PFSK-1 (cell line): ENCODE data around the gene DAGLA.

Experiments used
- FOXP2 ChIP-seq: optimal IDR thresholded peaks from 2 replicates; pipeline ENCODE3; 2011; ENCODE audit warnings: borderline replicate concordance, control low read depth, inconsistent platforms; ENCODE audit not compliant: insufficient read depth; ENCODE audit errors: extremely low read length, extremely low read depth
- POLR2AphosphoS5 ChIP-seq: IDR thresholded peaks from 2 replicates; pipeline ENCODE4 v1.6.1; 2012; ENCODE audit warnings: low read depth, mild to moderate bottlenecking, control low read depth, low read length, moderate library complexity

- TF ChIP-seq POLR2AphosphoS5 (no peak), FOXP2 (no peak)
Measured at GRCh38 chr11:61745781-61746441, 65.7 kb downstream of the DAGLA start.
